Measurements from ENCODE around the gene FGFR3.

DNA sequence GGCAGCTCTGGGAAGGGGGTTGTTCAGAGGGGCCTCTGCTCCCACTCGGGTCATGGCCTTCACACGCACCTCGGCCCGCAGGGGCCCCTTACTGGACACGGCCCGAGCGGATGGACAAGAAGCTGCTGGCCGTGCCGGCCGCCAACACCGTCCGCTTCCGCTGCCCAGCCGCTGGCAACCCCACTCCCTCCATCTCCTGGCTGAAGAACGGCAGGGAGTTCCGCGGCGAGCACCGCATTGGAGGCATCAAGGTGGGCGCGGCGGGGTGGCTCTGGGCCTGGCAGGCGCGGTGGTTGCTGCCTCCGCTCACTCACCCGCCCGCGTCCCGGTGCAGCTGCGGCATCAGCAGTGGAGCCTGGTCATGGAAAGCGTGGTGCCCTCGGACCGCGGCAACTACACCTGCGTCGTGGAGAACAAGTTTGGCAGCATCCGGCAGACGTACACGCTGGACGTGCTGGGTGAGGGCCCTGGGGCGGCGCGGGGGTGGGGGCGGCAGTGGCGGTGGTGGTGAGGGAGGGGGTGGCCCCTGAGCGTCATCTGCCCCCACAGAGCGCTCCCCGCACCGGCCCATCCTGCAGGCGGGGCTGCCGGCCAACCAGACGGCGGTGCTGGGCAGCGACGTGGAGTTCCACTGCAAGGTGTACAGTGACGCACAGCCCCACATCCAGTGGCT, 8.3 kb downstream of the FGFR3 start:
- TF ChIP-seq, protein P1, sequence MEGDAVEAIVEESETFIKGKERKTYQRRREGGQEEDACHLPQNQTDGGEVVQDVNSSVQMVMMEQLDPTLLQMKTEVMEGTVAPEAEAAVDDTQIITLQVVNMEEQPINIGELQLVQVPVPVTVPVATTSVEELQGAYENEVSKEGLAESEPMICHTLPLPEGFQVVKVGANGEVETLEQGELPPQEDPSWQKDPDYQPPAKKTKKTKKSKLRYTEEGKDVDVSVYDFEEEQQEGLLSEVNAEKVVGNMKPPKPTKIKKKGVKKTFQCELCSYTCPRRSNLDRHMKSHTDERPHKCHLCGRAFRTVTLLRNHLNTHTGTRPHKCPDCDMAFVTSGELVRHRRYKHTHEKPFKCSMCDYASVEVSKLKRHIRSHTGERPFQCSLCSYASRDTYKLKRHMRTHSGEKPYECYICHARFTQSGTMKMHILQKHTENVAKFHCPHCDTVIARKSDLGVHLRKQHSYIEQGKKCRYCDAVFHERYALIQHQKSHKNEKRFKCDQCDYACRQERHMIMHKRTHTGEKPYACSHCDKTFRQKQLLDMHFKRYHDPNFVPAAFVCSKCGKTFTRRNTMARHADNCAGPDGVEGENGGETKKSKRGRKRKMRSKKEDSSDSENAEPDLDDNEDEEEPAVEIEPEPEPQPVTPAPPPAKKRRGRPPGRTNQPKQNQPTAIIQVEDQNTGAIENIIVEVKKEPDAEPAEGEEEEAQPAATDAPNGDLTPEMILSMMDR (IDR thresholded peaks at IDR 0.05): no peak
- TF ChIP-seq POLR2AphosphoS5 (IDR thresholded peaks at IDR 0.05; ENCODE audit: low read depth, low read length) (no peak), SIN3A (IDR thresholded peaks at IDR 0.05; ENCODE audit: borderline replicate concordance, insufficient read depth, low read depth, low read length) (no peak), TCF7L2 (IDR thresholded peaks at IDR 0.05; ENCODE audit: low read depth, low read length) (no peak)
- TF ChIP-seq, protein P2, sequence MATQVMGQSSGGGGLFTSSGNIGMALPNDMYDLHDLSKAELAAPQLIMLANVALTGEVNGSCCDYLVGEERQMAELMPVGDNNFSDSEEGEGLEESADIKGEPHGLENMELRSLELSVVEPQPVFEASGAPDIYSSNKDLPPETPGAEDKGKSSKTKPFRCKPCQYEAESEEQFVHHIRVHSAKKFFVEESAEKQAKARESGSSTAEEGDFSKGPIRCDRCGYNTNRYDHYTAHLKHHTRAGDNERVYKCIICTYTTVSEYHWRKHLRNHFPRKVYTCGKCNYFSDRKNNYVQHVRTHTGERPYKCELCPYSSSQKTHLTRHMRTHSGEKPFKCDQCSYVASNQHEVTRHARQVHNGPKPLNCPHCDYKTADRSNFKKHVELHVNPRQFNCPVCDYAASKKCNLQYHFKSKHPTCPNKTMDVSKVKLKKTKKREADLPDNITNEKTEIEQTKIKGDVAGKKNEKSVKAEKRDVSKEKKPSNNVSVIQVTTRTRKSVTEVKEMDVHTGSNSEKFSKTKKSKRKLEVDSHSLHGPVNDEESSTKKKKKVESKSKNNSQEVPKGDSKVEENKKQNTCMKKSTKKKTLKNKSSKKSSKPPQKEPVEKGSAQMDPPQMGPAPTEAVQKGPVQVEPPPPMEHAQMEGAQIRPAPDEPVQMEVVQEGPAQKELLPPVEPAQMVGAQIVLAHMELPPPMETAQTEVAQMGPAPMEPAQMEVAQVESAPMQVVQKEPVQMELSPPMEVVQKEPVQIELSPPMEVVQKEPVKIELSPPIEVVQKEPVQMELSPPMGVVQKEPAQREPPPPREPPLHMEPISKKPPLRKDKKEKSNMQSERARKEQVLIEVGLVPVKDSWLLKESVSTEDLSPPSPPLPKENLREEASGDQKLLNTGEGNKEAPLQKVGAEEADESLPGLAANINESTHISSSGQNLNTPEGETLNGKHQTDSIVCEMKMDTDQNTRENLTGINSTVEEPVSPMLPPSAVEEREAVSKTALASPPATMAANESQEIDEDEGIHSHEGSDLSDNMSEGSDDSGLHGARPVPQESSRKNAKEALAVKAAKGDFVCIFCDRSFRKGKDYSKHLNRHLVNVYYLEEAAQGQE (IDR thresholded peaks at IDR 0.05; ENCODE audit: insufficient read depth in 1 of 2, low read depth in 2 of 2, low read length in 1 of 2): no peak
